OCI-LY7 (cell line): ENCODE data around the gene MAP1B. TPM values are rescaled to one million over a fixed set of nuclear protein-coding genes. Genes with fewer than 3 reads are reported as not detected.

Experiments
- BruUV-seq: library from RNA; stranded (reverse); fragments of 400-500 nt; replicated peaks from 2 replicates; lab custom pipeline; 2021; lab: Mats Ljungman, UMichigan
- CTCF ChIA-PET: fragments of 300-600 bp; sonication (Branson Sonifier 250); formaldehyde crosslinking; loops from one replicate; lab custom pipeline; 2022; ENCODE audit warnings: antibody characterized with exemption; ENCODE audit not compliant: unreplicated experiment; lab: Charles Lee
- POLR2A ChIA-PET: fragments of 300-600 bp; sonication (Branson Sonifier 250); formaldehyde crosslinking; loops from one replicate; lab custom pipeline; 2022; ENCODE audit warnings: antibody characterized with exemption; lab: Charles Lee
- DNase-seq: peaks from one replicate; pipeline ENCODE4 v3.0.0-alpha.2; 2015; ENCODE audit warnings: low spot score
- H2AFZ ChIP-seq: fragments of 200-600 bp; sonication (generic), shearing (Covaris generic); 2 replicates; pipeline ENCODE4 v1.6.1; 2014; ENCODE audit warnings: mild to moderate bottlenecking, antibody characterized with exemption, low read length, moderate library complexity
- H3K27ac ChIP-seq: fragments of 200-600 bp; sonication (generic); 2 replicates; pipeline ENCODE4 v1.5.1; 2014; ENCODE audit warnings: mixed run types, low read depth, mild to moderate bottlenecking, moderate library complexity, low read length, inconsistent platforms; ENCODE audit not compliant: poor library complexity, severe bottlenecking
- H3K36me3 ChIP-seq: fragments of 200-600 bp; sonication (generic); 2 replicates; pipeline ENCODE4 v1.6.1; 2014; ENCODE audit warnings: mild to moderate bottlenecking, antibody characterized with exemption, low read length, moderate library complexity, mixed read lengths; ENCODE audit not compliant: insufficient read depth
- H3K4me1 ChIP-seq: fragments of 200-600 bp; sonication (generic); 2 replicates; pipeline ENCODE4 v1.5.1; 2014; ENCODE audit warnings: mild to moderate bottlenecking, low read length; ENCODE audit not compliant: insufficient read depth, poor library complexity, severe bottlenecking
- H3K4me2 ChIP-seq: fragments of 200-600 bp; sonication (generic); 2 replicates; pipeline ENCODE4 v1.6.1; 2014; ENCODE audit warnings: mild to moderate bottlenecking, low read length
- H3K4me3 ChIP-seq: fragments of 200-600 bp; sonication (generic); 2 replicates; pipeline ENCODE4 v1.5.1; 2014; ENCODE audit warnings: mild to moderate bottlenecking, low read depth, low read length; ENCODE audit not compliant: poor library complexity, severe bottlenecking
- H3K79me2 ChIP-seq: fragments of 200-600 bp; sonication (generic); 2 replicates; pipeline ENCODE4 v1.6.1; 2016; ENCODE audit warnings: low read depth, mild to moderate bottlenecking, low read length, moderate library complexity, mixed read lengths; ENCODE audit not compliant: insufficient read depth
- H3K9me2 ChIP-seq: fragments of 200-600 bp; sonication (generic); 2 replicates; pipeline ENCODE4 v1.6.1; 2016; ENCODE audit warnings: mild to moderate bottlenecking, low read length, mixed read lengths; ENCODE audit not compliant: insufficient read depth
- H3K9me3 ChIP-seq: fragments of 200-600 bp; sonication (generic); 2 replicates; pipeline ENCODE4 v1.6.1; 2014; ENCODE audit warnings: mild to moderate bottlenecking, mixed run types, low read length, mixed read lengths
- H4K20me1 ChIP-seq: fragments of 200-600 bp; sonication (generic); 2 replicates; pipeline ENCODE4 v1.6.1; 2014; ENCODE audit warnings: mild to moderate bottlenecking, antibody characterized with exemption, low read length, moderate library complexity, mixed read lengths; ENCODE audit not compliant: insufficient read depth
- EZH2phosphoT487 ChIP-seq: fragments of 200-600 bp; sonication (generic); IDR thresholded peaks from 2 replicates; pipeline ENCODE4 v1.6.1; 2018; ENCODE audit warnings: low read depth, borderline replicate concordance, mild to moderate bottlenecking, mixed run types, antibody characterized with exemption, low read length, moderate library complexity, mixed read lengths
- intact Hi-C: fragments of 100-400 bp; cut with micrococcal nuclease; formaldehyde crosslinking; loops from one replicate; pipeline ENCODE4 v1.10.0; 2022; ENCODE audit not compliant: unreplicated experiment
- total RNA-seq, 2 experiments: library from RNA; depleted of rRNA in 1 of 2; stranded (reverse); fragments of >200 nt in 1 of 2; shearing (Covaris generic) in 1 of 2; gene quantifications; 2 replicates each; pipeline ENCODE4 v1.2.3, GENCODE V29; 2014 to 2022
- TF ChIP-seq, protein P1 (sequence below): fragments of 200-600 bp; sonication (generic); conservative IDR thresholded peaks from 2 replicates; pipeline ENCODE4 v1.5.1; 2014; ENCODE audit warnings: mild to moderate bottlenecking, antibody characterized with exemption, low read length, moderate library complexity, mixed read lengths

Gene MAP1B
- total RNA-seq, 2 experiments from 2014 or later, result not detected

DNA sequence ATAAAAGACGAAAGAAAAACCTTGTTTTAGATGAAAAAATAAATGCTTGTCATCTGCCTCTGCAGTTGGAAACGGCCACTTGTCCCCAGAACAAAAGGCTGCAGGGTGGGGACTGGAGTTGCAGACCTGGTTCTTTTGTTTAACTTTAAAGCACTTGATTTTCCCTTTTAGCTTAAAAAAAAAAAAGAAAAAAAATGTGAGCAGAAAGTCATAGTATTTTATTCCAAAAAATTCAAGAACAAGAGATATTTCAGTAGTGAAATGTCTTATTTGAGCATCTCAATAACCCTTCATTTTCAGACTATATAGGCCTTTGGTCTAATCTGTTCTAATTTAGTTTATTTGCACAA lies 1.8 kb downstream of the MAP1B start:
- Histone ChIP-seq H3K4me1 (no peaks in the 10 kb centered on the region), H3K4me2 (peak overlapping the region; percentile 41), H3K79me2 (no peaks in the 10 kb centered on the region), H3K4me3 (peak overlapping the region; percentile 40), H2AFZ (no peak overlapping the region), H3K9me2 (no peaks in the 10 kb centered on the region), H3K27ac (no peak overlapping the region), H3K9me3 (no peaks in the 10 kb centered on the region), H3K36me3 (no peaks in the 10 kb centered on the region), H4K20me1 (no peaks in the 10 kb centered on the region)
- no peak for TF ChIP-seq EZH2phosphoT487
- TF ChIP-seq, protein P1, sequence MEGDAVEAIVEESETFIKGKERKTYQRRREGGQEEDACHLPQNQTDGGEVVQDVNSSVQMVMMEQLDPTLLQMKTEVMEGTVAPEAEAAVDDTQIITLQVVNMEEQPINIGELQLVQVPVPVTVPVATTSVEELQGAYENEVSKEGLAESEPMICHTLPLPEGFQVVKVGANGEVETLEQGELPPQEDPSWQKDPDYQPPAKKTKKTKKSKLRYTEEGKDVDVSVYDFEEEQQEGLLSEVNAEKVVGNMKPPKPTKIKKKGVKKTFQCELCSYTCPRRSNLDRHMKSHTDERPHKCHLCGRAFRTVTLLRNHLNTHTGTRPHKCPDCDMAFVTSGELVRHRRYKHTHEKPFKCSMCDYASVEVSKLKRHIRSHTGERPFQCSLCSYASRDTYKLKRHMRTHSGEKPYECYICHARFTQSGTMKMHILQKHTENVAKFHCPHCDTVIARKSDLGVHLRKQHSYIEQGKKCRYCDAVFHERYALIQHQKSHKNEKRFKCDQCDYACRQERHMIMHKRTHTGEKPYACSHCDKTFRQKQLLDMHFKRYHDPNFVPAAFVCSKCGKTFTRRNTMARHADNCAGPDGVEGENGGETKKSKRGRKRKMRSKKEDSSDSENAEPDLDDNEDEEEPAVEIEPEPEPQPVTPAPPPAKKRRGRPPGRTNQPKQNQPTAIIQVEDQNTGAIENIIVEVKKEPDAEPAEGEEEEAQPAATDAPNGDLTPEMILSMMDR, result no peak
- intact Hi-C loops, result no loop called here
- BruUV-seq, result no TSS peak
- no peak for DNase-seq
- POLR2A ChIA-PET, result interaction anchor here (0.6 kb wide), 1 partner anchor 583 kb away, joined by 4 read pairs; no protein-coding TSS in a partner anchor
- CTCF ChIA-PET, result no interaction called here

DNA sequence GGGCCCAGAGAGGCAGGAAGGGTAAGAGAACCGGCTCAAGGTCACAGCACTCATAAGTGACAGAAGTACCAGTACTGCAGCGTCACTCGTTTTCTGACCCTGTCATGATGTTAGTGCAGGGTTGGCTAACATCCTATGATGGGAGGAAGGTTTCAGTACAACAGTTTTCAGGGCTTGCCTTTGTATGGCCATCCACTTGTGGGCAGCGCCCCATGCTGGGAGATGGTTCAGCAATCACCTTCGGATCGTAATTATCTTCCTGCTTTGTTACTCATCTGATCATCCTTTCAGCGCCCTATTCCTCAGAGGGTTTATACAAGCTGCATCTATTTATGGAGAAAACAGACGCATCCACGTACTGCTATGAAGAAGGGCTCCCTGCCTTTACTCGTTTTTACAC lies 2.4 kb downstream of the MAP1B start:
- Histone ChIP-seq H3K9me2 (no peaks in the 10 kb centered on the region), H3K27ac (no peak overlapping the region), H3K79me2 (no peaks in the 10 kb centered on the region), H3K36me3 (no peaks in the 10 kb centered on the region), H3K4me1 (no peaks in the 10 kb centered on the region), H3K4me2 (no peak overlapping the region), H4K20me1 (no peaks in the 10 kb centered on the region), H3K4me3 (no peak overlapping the region), H3K9me3 (no peaks in the 10 kb centered on the region), H2AFZ (no peak overlapping the region)
- intact Hi-C loops, result no loop called here
- ChIA-PET POLR2A (no interaction called here), CTCF (no interaction called here)
- BruUV-seq, result no TSS peak
- DNase-seq, result no peak
- TF ChIP-seq, protein P1, result no peak
- no peak for TF ChIP-seq EZH2phosphoT487

DNA sequence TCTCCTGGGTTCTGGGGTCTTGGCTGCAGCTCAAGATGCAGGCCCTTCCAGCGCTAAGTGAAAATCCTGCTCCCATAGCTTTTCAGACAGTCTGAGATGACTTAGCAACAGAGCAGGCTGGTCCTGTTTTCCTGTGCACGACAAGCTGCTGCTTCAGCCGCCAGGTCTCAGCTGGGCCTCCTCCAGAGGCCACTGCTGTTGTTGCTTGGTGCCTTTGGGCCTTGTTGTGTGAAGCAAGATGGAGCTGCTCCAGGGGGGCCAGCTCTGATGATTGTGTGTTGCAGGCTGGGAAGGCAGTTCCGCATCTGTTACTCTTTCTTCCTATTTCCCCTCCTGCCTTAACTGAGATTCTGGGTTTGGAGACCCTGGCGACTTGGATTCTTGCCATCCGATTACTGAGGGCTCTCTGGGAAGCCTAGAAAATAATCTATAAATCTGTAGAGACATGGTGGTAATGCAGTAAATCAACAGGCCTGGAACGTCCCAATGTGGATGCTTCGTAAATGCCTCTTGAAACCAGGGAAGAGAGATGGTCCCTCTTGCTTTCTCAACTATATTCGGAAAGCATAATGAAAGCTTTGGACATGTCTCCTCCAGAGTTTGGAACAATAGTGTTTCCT lies 3.2 kb downstream of the MAP1B start:
- DNase-seq, result no peak
- Histone ChIP-seq H3K4me3 (no peak overlapping the region), H3K36me3 (no peaks in the 10 kb centered on the region), H2AFZ (no peak overlapping the region), H3K4me2 (no peak overlapping the region), H3K27ac (no peak overlapping the region), H4K20me1 (no peaks in the 10 kb centered on the region), H3K4me1 (no peaks in the 10 kb centered on the region), H3K9me3 (no peaks in the 10 kb centered on the region), H3K79me2 (no peaks in the 10 kb centered on the region), H3K9me2 (no peaks in the 10 kb centered on the region)
- CTCF ChIA-PET, result no interaction called here
- no TSS peak for BruUV-seq
- TF ChIP-seq, protein P1, result no peak
- TF ChIP-seq EZH2phosphoT487, result no peak
- intact Hi-C loops, result no loop called here
- POLR2A ChIA-PET, result no interaction called here
